ENCODE data around the gene NBAS.

The NBAS gene

DNA sequence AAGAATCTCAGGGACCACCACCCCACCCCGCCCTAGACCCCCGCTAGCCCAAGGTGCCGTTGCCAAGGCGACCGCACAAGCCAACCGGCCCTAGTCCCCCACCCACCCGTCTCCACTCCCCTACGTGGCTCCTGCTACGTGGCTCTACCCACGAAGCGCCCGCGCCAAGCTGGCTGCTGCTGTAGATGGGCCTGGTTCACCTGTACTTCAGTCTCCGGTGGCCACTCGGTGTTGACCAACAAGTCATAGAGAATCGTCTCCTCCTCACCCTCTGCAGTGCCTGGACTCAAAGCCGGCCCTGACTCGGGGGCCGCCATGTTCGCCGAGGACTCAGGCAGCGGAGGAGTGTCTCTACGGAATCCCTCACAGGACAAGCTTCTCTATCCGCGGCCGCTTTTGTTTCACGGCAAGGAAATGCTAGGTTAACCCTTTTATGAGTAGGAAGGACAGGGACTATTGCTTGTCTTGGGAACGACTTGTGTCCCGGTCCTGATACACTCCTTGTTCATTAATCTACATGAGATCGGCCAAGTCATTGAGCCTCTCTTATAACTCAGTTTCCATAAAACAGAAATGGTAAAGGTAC lies at the start of gene NBAS:
NBAS (minus strand) TSS at position 347 of the 586 bp plus-strand sequence; CDS start at position 317, 30 bp downstream.
- peak; percentile 80 for DNase-seq

DNA sequence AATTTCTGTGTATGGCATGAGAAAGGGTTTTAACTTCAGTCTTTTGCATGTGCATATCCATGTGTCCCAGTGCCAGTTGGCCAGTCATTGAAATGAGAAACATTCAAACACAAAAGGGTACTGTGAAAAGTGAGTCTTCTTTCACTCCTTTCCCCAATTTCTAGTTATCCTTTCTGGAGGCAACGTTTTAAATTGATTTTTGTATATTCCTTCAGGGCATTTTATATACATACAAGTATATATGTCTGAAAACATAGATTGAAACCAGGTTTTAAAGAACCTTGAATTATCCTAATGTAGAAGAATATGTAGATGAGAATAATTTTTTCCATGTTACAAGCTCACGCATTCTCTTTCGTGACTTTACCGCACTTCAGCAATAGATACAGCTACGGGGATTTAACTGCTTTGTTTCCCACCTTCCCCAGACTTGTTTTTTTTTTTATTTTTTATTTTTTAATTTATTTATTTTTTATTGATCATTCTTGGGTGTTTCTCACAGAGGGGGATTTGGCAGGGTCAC lies 49.4 kb upstream of the NBAS start:
- DNase-seq = no peak

DNA sequence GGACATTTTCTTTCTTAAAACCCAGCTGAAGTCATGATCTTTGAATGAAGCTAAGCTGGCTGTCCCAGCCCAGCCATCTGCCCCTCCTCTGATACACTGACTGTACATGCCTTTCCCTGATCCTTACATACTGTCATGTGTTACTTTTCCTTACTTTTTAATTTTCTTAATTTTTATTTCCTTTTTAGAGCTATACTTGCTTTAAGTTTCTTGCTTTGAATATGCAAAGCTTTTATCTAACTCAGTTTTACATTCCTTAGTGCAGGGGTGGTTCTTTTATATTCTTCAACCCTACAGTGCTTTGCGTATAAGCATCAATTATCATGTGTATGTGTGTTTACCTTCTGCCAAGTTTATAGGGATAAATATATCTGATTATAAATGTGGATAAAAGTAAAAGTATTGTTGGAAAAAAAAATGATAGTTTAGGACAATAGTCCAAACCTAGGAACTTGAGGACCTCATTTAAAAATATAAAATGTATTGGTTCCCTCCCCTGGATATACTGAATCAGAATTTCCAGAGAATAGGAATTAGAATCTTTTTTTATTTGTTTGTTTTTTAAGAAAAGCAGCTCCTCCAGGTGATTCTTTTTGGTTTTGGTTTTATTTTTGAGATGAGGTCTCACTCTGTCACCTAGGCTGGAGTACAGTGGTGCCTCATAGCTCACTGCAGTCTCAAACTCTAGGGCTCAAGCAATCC lies 48.4 kb upstream of the NBAS start:
- no peak for DNase-seq

DNA sequence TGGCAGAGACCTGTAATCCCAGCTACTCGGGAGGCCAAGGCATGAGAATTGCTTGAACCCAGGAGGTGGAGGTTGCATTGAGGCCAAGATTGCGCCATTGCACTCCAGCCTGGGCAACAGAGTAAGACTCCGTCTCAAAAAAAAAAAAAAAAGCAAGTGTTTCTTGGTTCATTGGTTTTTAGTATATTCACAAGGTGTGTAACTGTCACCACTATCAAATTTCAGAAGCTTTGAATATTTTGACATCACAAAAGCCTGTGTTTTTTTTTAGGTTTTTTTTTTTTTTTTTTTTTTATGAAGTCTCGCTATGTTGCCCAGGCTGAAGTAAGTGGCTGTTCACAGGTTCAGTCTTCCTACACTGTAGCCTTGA lies 47.2 kb upstream of the NBAS start:
- DNase-seq = no peak

DNA sequence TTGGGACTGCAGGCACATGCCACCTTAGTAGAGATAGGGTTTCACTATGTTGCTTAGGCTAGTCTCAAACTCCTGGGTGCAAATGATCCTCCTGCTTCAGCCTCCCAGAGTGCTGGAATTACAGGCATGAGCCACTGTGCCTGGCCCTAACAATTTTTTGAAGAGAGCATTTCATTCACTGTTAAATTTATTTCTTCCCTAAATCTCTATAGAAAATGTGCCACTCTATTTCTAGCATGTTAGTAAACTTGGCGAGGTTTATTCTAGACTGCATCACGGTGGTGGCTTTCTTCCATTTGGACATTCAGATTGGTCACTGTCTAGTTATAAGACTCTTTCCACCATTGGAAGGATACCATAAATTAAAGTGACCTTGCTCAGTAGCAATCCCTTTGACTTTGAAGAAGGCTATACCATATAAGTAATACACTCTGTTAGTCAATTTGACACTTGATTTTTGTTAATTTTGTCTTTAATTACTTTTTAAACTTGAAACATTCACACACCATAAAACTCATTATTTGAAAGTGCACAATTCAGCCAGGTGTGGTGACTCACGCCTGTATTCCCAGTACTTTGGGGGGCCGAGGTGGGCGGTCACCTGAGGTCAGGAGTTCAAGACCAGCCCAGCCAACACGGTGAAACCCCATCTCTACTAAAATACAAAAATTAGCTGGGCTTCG lies 46.7 kb upstream of the NBAS start:
- DNase-seq = no peak

DNA sequence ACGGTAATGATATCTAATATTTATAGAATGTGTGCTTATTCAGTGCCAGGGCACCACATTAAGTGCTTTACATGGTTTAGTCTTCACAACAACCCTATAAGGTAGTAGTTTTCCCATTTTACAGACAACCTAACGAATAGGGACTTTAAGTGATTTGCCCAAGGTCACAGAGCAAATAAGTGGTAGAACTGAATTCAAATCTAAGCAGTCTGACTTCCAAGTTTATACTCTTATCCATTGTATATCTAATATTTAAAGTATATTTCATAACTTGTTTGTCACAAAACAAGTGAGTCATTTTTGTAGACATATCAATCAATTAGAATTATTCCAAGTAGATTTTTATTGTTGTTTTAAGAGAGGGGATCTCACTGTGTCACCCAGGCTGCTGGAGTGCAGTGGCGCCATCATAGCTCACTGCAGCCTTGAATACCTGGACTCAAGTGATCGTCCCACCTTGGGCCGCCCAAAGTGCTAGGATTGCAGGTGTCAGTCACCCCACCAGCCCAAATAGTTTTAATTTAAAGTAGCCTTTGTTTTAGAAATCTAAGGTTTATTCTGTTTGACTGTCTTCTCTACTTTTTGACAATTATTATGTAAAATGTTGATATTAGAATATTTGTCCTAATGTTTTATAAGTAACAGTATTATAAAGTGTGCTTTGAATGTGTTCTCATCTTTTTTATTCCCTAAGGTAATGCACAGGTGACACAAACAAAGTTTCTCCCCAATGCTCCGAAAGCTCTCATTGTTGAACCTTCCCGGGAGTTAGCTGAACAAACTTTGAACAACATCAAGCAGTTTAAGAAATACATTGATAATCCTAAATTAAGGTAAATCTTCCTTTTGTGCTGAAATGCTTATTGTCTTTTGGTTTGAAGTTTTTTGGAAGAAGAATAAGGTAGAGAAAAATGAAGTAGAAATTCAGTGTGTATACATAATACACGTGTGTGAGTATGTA lies 45.6 kb upstream of the NBAS start:
- DNase-seq = no peak

DNA sequence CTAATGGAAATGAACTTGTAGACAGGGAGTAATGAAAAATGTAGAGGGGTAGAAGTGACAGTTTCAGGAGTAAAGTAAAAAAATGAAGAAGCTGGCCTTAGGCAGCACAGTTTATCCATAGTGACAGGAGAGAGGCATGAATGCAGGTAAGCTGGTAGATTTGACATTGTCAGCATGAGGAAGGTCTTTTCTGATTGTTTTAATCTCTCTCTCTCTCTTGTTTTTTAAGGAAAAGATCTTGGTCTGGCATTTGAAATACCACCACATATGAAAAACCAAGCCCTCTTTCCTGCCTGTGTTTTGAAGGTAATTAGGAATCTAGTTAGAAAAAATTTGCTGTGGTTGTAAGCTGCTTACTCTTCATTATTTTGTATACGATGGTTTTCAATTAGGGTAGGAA lies 44.6 kb upstream of the NBAS start:
- DNase-seq = no peak

DNA sequence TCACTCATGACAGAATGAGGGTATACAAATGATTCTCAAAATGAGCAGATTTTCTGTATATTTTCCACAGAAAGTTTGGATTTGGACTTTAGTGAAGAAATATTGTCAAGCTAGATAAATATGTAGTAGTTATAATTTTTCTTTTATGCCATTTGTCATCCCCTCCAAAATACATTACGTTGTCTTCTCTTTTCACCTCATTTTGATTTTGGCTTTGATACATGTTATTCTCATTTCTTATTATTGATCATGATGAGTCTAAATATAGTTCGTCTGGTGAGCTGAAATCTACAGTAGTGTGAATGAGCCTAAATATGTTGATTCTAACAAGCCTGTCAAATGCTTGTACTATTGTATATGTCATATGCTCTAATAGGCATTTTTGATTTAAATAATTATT lies 42.8 kb upstream of the NBAS start:
- DNase-seq = no peak

DNA sequence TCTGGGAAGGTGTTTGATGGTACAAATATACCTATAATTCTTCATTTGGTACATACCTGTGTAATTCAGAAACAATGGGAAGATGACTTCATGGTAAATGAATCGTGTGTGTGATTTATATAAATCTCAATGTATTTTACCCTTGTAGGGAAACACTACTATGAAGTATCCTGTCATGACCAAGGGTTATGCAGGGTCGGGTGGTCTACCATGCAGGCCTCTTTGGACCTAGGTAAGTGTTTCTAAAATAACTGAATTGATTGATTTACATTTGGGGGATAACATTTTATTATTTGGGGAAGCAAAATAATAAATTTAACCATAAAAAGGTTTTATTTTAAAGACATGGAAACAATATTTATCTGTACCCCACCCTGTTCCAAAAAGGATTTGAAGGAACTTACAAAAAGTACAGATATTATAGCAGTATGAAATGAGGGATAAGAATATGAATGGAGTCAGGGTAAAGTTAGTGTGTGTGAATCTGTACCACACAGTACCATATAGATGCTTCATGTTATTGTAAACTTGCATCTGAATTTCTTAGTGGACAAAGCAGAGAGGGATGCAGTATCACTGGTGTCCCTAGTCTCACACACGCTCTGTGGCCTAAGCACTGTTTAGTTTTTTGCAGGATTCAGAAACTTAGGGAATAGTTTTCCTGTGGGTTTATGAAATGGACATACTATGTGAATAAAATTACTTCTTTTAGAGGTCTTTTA lies 42.1 kb upstream of the NBAS start:
- DNase-seq = no peak

DNA sequence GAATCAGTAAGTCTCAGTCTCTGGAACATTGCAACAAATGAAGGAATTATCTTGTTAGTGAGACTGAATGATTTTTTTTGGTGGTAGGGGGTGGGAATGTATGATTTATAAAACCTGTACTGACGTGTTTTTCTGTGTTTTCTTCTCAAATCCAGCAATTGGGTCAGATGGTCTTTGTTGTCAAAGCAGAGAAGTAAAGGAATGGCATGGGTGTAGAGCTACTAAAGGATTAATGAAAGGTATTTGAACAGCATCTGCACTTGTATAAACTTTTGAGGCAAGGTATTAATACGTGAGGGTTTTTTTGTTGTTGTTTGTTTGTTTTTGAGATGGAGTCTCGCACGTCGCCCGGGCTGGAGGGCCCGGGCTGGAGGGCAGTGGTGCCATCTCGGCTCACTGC lies 41.3 kb upstream of the NBAS start:
- DNase-seq = no peak

DNA sequence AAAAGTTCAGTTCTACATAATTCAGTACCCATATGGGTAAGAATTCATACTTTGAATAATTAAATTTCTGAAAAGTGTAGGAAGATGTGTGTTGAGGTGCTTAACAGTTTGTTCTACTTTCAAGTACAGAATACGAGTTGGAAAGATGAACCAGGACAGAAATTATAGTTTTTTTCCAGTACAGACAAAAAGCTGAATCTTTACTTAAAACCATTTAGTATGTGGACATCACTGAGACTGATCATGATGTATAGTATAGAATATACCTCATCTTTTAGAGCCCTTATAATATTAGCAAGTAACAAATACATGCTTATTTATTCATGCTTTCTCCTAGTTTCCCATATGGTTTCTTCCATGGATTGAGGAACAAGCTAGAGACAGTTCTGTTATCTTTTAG lies 40.5 kb upstream of the NBAS start:
- no peak for DNase-seq

DNA sequence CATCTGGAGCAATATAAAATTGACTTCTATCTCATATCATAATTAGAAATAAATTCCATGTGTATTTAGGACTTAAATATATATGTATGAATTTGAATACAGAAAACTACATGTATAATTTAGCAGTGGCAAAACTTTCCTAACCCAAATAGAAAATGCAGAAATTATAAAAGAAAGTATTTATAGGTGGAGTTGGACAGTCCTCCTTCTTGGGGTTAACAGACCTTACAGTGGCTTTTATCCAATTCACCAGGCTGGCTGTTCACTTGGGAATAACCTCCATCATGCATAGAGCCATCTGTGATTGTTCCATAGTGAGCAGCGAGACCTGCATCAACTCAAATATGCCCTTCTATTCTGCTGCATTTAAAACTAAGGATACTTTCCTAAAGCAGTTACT lies 38.9 kb upstream of the NBAS start:
- no peak for DNase-seq

DNA sequence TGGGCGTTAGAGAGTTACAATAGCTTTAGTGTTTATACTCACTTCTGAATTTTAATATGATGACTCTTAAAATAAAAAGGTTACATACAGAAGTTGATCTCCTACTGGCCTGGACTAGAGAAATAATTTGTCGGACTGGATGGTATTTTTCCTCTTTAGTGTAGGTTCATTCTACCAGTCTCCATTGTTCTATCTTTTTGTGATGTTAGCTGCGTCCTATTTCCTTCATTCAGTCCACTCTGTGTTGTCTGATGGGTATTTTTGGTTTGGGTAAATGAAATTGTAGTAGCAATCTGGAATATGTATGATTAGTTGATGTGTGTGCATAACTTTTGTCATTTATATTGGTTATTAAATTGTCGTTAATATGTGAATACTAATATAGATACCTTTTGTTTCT lies 35.8 kb upstream of the NBAS start:
- DNase-seq = no peak

DNA sequence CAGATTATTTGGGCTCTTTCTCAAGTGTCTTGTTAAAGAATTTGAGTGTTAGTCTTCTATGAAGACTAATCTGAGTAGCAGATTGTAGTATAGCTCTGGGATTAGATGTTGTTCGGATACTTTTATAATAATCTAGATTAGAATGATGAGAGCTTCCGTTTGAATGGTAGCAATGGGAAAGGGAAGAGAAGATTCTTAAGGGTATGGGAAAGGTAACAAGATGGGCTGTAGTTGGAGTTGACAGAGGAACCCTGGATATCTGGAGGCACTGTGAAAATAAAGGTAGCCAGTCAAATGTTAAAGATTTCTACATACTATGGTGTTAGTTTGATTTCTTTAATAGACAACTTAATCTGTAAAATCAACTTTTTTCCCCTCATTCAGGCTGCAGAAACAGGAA lies 35.2 kb upstream of the NBAS start:
- DNase-seq = no peak

DNA sequence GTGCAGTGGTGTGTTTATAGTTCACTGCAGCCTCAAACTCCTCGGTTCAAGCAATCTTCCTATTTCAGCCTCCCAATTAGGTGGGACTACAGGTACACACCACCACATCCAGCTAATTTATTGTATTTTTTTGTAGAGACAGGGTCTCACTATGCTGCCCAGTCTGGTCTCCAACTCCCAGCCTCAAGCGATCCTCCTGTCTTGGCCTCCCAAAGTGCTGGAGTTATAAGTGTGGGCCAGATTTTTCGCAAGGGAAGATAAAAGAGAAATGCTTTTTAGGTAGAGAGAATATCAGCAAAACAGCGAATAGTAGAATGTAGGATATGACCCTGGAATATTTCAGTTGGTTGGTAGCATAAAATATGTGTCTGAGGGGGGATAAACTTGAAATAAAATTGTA lies 34.8 kb upstream of the NBAS start:
- no peak for DNase-seq

DNA sequence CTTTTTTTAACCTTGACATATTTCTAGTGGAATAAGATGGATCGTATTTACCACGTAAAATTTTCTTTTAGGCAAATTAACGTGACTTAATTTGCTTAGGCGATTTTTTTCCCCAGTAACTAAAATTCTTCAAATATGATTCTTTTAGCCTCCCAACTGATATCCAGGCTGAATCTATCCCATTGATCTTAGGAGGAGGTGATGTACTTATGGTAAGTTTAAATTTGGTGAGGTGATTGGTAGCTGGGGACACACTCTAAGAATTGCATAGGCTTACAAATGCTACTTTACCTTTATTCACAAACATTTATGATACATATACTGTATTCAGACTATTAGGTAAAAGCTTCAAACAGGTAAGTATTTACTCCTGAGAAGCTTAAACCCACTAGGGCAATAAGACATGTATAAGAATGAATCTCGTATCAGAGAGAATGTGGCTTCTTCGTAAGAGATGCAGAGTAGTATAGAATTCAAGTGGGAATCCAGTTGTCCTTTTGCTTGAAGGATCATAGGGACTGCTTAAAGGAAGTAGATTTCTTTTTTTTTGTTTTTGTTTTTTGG lies 34.3 kb upstream of the NBAS start:
- no peak for DNase-seq

DNA sequence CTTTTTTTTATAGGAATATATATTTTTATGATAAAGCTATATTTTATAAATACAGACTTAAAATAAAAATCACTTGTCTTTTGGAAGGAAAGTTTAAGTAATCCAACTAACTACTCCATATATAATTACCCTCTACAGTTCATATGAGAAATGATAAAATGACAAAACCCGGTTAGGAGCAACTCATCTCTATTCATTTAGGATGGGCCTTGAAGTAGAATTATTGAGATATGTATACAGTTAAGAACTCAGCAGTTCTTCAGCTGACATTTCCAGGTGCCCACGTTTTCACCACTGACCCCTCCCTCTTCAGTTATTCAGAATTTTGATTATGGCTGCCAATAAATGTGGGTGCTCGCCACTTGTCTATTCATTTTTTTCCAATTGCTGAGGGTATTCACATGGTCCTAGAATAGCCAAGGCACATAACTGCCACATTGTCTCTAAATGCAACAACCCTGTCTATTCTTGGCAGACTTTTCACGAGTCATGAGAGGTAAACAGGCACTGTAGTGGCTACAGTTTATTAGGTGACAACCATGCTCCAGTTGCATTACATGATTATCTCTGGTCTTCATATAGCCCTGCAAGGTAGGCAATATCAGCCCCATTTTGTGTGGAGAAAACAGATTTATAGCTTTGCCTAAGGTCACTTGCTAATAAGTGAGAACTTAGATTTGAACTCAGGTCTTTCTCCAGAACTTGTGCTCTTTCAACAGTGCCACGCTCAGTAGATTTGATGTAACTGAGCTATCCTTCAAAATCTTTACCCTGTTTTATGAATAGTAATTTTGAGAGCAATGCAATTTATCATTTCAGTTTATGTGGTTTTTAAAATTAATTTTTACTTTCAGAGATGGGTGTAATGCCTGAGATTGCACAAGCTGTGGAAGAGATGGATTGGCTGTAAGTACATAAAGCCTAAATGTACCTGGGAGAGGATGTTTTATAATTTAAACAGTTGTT lies 33.4 kb upstream of the NBAS start:
- no peak for DNase-seq

DNA sequence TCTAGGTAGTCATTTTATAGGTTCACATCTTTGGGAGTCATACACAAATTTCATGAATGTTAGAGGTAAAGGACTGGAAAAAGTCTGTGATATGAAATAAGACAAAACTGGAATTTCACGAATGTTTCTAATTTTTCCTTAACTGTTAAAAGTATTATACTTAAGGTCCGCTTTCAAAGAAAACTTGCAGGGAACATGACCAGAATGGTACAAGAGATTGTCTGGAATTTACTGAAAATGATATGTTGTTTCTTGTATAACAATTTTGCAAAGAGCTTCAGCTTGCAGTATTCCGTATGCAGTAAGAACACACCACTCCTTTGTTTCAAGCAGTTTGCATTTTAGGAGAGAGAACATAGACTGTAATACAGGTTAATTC lies 32.2 kb upstream of the NBAS start:
- DNase-seq = no peak

DNA sequence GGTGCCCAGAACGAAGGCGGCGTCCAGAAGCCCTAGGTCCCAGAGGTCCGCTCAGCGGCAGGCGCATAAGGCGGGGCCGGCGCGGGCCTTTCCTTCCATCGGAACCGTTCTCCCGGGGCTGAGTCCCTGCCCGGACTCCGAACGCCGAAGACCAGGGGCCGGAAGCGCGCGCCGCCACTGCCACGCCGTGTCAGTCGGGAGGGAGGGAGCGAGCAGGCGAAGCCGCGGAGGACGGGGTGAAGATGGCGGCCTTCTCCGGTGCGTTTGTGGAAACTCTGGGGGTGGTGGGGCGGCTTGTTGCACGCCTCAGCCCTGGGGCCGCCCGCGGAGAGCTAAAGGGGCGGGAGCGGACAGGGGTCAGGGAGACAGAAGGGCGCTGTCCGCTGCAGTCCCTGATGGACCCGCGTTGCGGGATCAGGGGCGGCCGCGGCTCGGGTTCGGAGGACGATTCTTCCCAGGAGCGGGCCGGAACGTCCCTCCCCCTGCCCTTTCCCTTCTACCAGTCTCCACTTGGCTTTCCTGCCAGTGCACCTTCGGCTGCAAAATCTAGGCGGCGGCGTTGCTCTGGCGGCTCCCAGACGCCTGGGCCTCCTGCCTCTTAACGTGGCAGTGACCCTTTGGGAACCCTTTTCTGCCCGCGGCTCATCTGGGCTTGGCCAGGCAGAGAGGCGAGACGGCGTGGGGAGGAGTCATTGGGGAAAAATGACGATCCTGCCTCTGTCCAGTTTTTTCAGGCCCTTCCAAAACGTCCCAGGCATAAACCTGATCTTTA lies 30.7 kb upstream of the NBAS start, which contains the start of gene DDX1:
DDX1 (plus strand) TSS at position 177 of the 772 bp plus-strand sequence; CDS start at position 243, 66 bp downstream.
- peak; percentile 58 for DNase-seq

DNA sequence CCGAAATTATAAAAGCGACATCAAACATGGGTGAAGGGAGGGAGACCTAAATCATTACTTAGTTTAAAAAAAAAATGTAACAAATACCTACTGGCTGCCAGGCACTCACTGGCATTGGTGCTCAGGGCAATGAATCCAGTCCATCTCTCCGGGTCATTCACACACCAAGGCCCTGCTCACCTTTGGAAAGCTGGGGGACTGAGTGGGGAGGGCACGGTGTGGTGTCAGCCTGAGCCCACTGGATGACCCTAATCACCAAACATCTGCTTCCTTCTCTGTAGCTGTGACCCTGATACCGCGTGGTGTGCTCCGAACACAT lies 30.2 kb upstream of the NBAS start:
- DNase-seq = no peak

Measured in NCI-H2029 (cell line).